ENCODE data around the gene RET.

Gene RET

DNA sequence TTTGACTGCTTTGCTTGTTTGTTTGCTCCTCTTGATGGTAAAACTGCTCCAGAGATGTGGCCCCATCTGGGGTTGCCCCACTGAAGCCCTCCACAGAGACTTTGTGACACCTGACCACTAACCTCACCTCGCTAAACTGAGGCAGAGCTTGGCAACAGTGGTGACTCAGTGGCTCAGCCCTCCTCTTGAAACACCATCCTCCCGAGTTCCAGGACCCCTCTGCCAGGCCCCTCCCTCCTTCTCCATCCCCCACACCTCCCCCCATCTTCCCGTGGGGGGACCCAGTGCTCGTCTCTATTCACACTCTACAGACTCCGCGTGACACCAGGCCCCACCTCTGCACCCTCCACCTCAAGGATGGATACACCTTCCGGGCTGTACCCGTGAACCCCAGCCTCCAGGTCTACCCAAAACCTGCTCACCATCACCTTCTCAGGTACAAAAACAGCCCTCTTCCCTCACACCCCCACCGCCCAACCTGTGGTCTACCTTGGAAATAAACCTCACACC lies 19.0 kb upstream of the RET start:
- Histone ChIP-seq H4K20me1 (ENCODE audit: low read depth, low read length) (no peaks in the 10 kb centered on the region), H3K36me3 (ENCODE audit: low read length) (no peaks in the 10 kb centered on the region), H3K9ac (ENCODE audit: low read length) (no peak overlapping the region), H3K79me2 (ENCODE audit: insufficient read depth, low read length) (no peaks in the 10 kb centered on the region), H3K4me2 (ENCODE audit: low read depth, low read length, poor library complexity, severe bottlenecking) (no peak overlapping the region), H3K27ac (ENCODE audit: low read depth, low read length) (no peak overlapping the region), H3K27me3 (ENCODE audit: low read length) (no peaks in the 10 kb centered on the region), H3K9me3 (ENCODE audit: insufficient read depth, low read length) (no peaks in the 10 kb centered on the region), H3K4me3 (ENCODE audit: insufficient read depth, low read length, poor library complexity, severe bottlenecking) (no peak overlapping the region), H3K9me2 (replicated peaks; ENCODE audit: insufficient read depth, low read length) (no peaks in the 10 kb centered on the region), H2AFZ (ENCODE audit: low read depth, low read length, severe bottlenecking) (no peak overlapping the region), H3F3A (ENCODE audit: insufficient read depth) (no peaks in the 10 kb centered on the region)
- no peak for TF ChIP-seq EZH2phosphoT487 (conservative IDR thresholded peaks at IDR 0.05; ENCODE audit: low read length)
- TF ChIP-seq CTCF (IDR thresholded peaks at IDR 0.05; ENCODE audit: insufficient read depth, low read length, poor library complexity, severe bottlenecking): no peak

- H3K4me2 ChIP-seq (ENCODE audit: low read depth, low read length, poor library complexity, severe bottlenecking): no peak overlapping the region
- H3K9me2 ChIP-seq (replicated peaks; ENCODE audit: insufficient read depth, low read length): no peaks in the 10 kb centered on the region
- no peak overlapping the region for H3K9ac ChIP-seq (ENCODE audit: low read length)
- H3K4me3 ChIP-seq (ENCODE audit: insufficient read depth, low read length, poor library complexity, severe bottlenecking): no peak overlapping the region
- H3K36me3 ChIP-seq (ENCODE audit: low read length): no peaks in the 10 kb centered on the region
- no peaks in the 10 kb centered on the region for H4K20me1 ChIP-seq (ENCODE audit: low read depth, low read length)
- no peaks in the 10 kb centered on the region for H3K27me3 ChIP-seq (ENCODE audit: low read length)
- no peaks in the 10 kb centered on the region for H3K9me3 ChIP-seq (ENCODE audit: insufficient read depth, low read length)
- no peaks in the 10 kb centered on the region for H3F3A ChIP-seq (ENCODE audit: insufficient read depth)
- no peak overlapping the region for H3K27ac ChIP-seq (ENCODE audit: low read depth, low read length)
- TF ChIP-seq EZH2phosphoT487 (conservative IDR thresholded peaks at IDR 0.05; ENCODE audit: low read length): no peak
- TF ChIP-seq CTCF (IDR thresholded peaks at IDR 0.05; ENCODE audit: insufficient read depth, low read length, poor library complexity, severe bottlenecking): no peak
- H2AFZ ChIP-seq (ENCODE audit: low read depth, low read length, severe bottlenecking): no peak overlapping the region
- no peaks in the 10 kb centered on the region for H3K79me2 ChIP-seq (ENCODE audit: insufficient read depth, low read length)
Measured at GRCh38 chr10:43058716-43059335, 18.0 kb upstream of the RET start.

DNA sequence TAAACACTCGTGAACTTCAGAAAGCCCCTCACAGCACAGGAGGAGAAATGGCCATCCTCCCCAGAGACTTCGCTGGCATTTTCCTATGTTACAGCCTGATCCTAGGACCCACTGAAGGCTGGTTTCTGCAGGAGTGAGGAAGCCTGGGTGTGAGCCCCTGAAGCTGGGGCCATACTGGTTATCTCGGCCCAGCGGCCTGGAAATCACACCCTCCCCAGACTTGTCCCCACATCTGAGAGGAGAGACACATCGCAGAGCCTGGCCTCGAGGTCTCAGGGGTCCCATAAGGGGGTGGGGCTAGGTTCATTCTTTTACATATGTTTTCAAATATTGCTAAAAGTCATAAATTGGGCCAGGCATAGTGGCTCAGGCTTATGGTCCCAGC lies 17.5 kb upstream of the RET start:
- Histone ChIP-seq H3K4me2 (ENCODE audit: low read depth, low read length, poor library complexity, severe bottlenecking) (no peak overlapping the region), H3K9me3 (ENCODE audit: insufficient read depth, low read length) (no peaks in the 10 kb centered on the region), H3K9me2 (replicated peaks; ENCODE audit: insufficient read depth, low read length) (no peaks in the 10 kb centered on the region), H3K27me3 (ENCODE audit: low read length) (no peaks in the 10 kb centered on the region), H3K4me3 (ENCODE audit: insufficient read depth, low read length, poor library complexity, severe bottlenecking) (no peak overlapping the region), H3K79me2 (ENCODE audit: insufficient read depth, low read length) (no peaks in the 10 kb centered on the region), H3F3A (ENCODE audit: insufficient read depth) (no peaks in the 10 kb centered on the region), H3K27ac (ENCODE audit: low read depth, low read length) (no peak overlapping the region), H3K36me3 (ENCODE audit: low read length) (no peaks in the 10 kb centered on the region), H4K20me1 (ENCODE audit: low read depth, low read length) (no peaks in the 10 kb centered on the region), H3K9ac (ENCODE audit: low read length) (no peak overlapping the region), H2AFZ (ENCODE audit: low read depth, low read length, severe bottlenecking) (no peak overlapping the region)
- TF ChIP-seq CTCF (IDR thresholded peaks at IDR 0.05; ENCODE audit: insufficient read depth, low read length, poor library complexity, severe bottlenecking) (no peak), EZH2phosphoT487 (conservative IDR thresholded peaks at IDR 0.05; ENCODE audit: low read length) (no peak)

Measured in SU-DHL-6 (cell line).